ENCODE results near the gene SLC25A11. TPM values are rescaled to one million over a fixed set of nuclear protein-coding genes. Genes with fewer than 3 reads are reported as not detected.

The SLC25A11 gene
- total RNA-seq, 1 donor from 2014 or later: 208 TPM

- intact Hi-C loops (cut with DNase I): loop anchor here (2.0 kb wide), 1 partner anchor 17 kb away; the partner anchor contains the start of gene ENO3
- ATAC-seq (ENCODE audit: poor library complexity): peak; percentile 84
- DNase-seq: peak; percentile 96
Observed at GRCh38 chr17:4967539-4968485, 28.0 kb upstream of the SLC25A11 start, which contains the start of gene SPAG7. Gene SPAG7, minus strand, starts transcription at chr17:4967817. Its CDS starts 13 bp downstream, at chr17:4967804.

DNA sequence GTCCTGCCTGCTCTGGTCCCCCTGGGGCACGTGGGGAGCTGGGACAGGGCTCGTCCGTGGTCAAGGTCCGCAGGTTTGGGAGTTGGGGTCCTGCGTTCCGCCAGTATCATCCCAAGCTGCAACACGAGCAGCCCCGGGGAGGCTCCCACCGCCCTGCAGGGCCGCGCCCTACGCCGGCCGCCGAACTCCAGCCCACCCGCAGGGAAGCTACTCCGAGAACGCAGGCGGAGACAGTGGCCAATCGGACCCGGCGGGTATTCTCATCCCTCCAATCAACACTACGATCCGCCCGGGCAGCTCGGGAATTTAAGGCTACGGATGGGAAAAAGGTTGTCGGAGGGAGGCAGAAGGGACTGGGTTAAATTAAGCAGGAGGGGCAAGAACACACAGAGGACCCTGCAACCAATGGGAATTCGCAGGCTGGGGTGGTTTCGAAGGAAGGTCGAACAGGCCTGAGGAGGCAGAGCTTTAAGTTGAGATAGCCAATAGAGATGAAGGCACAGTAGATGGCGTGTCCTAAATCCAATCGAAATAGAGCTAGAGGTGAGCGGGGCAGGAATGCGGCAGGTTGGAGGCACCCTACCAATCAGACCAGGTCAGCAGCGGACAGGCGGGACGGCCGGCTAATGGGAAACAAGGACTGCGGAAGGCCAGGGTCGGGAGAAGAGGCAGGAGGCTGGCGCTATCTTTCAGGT is 27.1 kb upstream of the SLC25A11 start:
- intact Hi-C loops (cut with DNase I): loop anchor here (2.0 kb wide), 1 partner anchor 16 kb away; the partner anchor contains the start of gene ENO3
- DNase-seq (peak; percentile 99), ATAC-seq (ENCODE audit: poor library complexity) (peak; percentile 88)

- DNase-seq (no peak), ATAC-seq (ENCODE audit: poor library complexity) (no peak)
- intact Hi-C loops (cut with DNase I): no loop called here
Observed at GRCh38 chr17:4965311-4965986, 25.6 kb upstream of the SLC25A11 start.

DNA sequence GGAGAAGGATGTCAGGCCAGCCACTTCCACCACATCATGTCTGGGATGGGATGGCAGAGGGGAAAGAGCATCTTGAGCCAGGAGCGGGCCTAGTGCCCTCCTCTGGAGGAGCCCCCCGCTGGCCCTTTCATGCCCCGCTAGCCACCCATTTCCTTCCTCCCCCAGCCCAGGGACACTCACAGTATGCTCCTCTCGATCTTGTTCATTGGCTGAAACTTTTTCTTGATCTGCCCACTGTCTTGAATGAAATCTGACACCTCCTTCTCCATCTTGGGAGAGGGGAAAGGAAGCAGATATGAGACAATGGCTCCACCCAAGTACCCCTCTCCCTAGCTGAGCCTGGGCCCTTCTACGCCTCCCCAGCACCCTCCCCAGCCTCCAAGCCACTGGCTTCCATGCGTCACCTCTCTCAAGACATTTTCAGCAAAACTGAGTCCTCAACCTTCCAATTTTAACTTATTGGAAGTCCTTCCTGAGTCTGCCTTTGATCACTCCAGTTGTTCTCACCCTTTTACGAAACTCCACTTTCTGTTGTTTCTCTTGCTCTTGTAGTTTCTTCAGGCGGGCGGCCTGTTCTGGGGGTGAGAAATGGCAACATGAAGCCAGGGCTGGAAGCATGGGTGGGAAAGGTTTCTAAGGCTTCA is 20.6 kb upstream of the SLC25A11 start:
- ATAC-seq (ENCODE audit: poor library complexity) (no peak), DNase-seq (no peak)
- intact Hi-C loops (cut with DNase I): no loop called here

DNA sequence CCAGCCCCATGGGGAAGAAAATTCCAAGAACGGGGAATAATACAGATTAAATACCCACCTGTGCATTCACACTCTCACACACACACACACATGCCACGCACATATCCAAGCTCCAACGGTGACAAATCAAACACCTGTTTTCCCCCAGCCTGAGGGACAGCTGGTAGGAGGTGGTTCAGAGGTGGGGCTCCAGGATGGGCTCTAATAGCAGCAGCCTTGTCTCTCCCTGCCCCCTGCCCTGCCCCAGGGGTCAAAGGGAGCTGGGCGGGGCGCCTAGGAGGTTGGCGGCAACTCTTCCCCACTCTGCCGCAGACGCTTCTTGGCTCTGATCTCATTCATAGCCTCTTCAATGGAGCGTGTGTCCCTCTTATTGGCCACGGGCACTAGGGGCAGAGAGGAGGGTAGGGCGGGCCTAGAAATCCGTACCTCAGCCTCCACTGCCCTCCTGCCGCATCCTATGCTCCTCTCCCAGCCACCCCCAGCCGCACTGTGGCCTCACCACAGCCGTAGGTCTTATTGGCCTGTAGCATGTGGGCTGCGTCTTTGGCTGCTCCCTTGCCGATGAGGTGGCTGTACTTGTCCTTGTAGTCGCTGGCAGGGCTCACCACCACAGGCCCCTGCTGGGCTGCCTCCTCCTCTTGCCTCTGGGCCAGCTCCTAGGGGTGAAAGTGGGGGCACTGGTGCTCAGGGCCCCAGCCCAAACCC is 19.6 kb upstream of the SLC25A11 start:
- ATAC-seq (ENCODE audit: poor library complexity) (no peak), DNase-seq (no peak)
- intact Hi-C loops (cut with DNase I): no loop called here

DNA sequence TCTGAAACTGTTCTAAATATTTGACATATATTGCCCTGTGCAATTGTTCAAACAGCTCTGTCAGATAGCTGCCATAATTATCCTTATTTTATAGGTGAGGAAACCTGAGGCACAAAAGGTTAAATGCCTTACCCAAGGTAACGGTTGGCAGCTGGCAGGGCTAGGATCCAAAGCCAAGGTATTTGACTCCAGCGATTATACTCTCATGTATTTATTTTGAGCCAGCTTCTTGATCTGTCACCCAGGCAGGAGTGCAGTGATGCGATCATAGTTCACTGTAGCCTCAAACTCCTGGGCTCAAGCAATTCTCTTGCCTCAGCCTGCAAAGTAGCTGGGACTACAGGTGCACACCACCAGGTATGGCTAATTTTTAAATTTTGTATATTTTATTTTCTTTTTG is 18.3 kb upstream of the SLC25A11 start:
- DNase-seq (no peak), ATAC-seq (ENCODE audit: poor library complexity) (peak; percentile 54)
- intact Hi-C loops (cut with DNase I): no loop called here

DNA sequence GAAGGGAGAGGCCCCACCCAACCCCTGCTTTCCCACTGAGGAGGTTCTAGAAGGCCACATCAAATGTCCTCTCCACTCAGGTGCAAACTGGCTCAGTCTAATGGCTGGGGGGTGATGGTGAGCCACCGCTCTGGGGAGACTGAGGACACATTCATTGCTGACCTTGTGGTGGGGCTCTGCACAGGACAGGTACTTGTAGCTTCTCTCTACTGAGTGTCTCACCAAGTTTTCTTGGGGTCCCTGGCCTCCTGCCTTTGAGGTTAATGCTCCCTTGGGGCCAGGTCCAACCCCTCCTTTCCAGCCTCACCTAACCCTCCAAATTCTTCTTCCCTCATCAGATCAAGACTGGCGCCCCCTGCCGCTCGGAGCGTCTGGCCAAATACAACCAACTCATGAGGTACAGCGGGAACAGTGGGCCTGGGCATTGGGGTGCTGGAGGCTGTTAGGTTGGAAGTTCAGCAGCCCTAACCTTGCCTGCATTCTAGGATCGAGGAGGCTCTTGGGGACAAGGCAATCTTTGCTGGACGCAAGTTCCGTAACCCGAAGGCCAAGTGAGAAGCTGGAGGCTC is 16.7 kb upstream of the SLC25A11 start:
- ATAC-seq (ENCODE audit: poor library complexity): no peak
- intact Hi-C loops (cut with DNase I): no loop called here
- DNase-seq: peak; percentile 72

- ATAC-seq (ENCODE audit: poor library complexity): no peak
- intact Hi-C loops (cut with DNase I): no loop called here
- DNase-seq: no peak
Observed at GRCh38 chr17:4955091-4955490, 15.2 kb upstream of the SLC25A11 start.

DNA sequence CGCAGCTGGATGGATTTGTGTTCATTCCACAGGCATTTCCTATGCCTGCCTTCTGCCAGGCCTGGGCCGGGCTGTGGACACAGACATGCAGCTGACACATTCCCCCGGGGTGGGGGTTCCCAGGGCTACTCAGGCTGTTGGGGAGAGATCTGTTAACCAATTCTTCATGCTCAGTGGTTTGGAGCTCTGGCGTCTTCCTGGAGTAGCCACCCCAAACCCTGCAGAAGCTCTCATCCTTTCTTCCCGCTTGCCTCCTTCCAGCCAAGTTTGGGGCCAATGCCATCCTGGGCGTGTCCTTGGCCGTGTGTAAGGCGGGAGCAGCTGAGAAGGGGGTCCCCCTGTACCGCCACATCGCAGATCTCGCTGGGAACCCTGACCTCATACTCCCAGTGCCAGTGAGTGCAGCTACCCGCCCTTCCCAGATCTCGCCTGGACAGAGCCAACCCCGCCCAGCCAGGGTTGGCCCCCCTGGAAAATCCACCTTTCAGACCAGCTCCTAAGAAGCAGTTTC is 13.7 kb upstream of the SLC25A11 start:
- no peak for ATAC-seq (ENCODE audit: poor library complexity)
- intact Hi-C loops (cut with DNase I): no loop called here
- DNase-seq: no peak

DNA sequence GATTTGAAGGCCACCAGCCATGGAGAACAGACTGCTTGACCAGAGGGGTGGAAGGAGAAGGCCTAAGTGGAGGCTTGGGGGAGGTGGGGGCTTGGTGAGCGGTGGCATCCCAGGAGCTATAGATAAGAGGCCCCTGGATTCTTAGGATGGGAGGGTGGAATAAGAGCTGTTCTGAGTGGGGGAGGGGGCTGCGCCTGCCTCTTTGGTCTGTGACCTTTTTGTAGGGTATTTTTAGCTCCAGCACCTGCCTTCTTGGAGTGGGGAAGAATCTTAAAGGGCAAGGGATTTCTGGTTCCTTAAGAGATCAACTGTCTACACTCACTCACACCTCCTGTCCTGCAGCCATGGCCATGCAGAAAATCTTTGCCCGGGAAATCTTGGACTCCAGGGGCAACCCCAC is 11.6 kb upstream of the SLC25A11 start:
- DNase-seq: no peak
- ATAC-seq (ENCODE audit: poor library complexity): no peak
- intact Hi-C loops (cut with DNase I): loop anchor here (2.0 kb wide), 1 partner anchor 15 kb away; the partner anchor contains the start of gene SPAG7

DNA sequence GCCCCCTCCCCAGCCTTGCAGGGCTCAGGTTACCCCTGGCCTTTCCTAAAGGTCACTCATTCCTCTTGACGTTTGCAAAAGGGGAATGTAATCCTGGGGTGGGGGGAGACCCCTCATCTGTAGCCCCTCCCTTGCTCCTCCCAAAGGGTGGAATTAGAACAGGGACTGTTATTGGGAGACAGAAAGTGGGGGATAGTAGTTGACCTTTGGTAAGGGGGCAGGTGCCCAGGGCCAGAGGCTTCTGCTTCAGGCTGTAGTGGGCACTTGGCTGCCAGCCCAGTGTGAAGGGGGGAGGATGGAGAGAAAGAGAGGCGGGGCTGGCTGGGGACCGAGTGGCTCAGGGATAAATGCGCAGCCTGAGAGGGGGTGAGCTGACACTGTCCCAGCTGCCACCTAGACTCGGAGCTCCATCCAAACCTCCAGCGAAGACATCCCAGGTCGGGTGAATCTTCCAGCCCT is 10.9 kb upstream of the SLC25A11 start, which contains the start of gene ENO3:
Gene ENO3, plus strand, starts transcription at position 374 of the 459 bp plus-strand sequence. CDS start 711 bp downstream, outside the sequence.
- intact Hi-C loops (cut with DNase I): loop anchor here (2.0 kb wide), 1 partner anchor 16 kb away; the partner anchor contains the start of gene SPAG7
- DNase-seq: peak; percentile 66
- no peak for ATAC-seq (ENCODE audit: poor library complexity)

DNA sequence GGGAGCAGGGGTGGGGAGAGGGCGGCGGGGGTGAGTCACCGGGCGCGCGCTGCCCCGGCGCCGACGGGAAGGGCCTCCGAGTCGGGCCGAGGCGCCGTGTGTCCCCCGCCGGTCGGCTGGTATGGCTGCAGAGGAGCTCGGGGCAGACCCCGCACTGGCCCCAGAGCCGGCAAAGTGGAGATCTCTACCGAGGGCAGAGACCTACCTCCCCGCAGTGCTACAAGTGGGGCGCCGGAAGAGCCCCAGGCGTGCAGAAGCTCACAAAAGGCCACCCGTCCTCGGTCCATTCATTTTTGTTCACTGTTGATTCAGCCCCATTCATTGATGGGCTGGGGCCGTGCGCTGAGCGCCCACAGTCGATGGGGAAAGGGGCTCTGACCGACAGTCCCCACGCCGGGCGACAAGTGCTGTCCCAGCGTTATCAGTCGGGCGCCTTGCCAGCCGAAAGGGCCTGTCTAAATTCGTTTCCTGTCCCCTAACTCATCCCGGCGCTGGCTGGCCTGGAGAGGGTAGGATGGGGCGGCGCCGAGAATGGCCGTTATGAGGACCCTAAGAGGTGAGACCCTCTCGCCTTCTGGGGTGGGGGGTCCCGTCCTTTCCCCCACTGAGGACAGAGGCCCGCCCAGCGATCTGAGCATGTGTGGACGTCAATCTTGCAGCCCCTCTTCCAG is 10.4 kb upstream of the SLC25A11 start:
- DNase-seq (peak; percentile 87), ATAC-seq (ENCODE audit: poor library complexity) (peak; percentile 1)
- intact Hi-C loops (cut with DNase I): loop anchor here (2.0 kb wide), 1 partner anchor 17 kb away; the partner anchor contains the start of gene SPAG7

DNA sequence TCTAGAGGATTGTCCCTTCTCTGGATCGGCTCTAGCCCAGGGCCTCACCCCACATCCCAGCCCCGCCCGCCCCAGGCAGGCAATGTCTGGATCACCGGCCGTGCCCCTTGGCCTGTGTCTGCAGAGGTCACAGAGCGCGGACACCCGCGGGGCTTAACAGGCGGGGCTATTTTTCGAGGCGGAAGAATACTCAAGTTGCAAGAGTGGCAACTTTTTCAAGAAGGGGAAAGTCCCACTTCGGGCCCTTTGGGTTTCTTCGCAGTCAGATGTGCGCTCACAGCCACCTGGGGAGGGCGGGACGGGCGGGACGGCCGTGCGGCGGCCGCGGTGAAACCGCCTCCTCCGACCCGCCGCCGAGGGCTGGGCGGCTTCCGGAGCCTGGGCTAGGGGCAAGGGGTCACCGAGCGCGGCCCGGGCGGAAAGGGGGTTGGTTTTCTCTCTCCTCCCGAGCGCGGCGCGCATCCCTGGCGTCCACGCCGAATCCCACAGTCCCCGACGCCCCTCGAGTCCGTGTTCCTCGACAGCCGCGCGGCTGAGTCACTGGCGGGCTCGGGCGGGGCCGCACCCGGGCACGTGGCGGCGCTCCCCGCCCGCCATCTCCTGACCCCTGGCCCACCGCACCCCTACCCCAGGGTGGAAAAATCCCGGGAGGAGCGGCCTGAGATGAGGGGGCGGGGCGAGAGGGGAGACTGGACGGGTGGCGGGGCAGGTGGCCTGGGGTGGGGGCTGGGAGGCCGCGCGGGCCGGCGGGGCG is 9.7 kb upstream of the SLC25A11 start:
- DNase-seq (peak; percentile 85), ATAC-seq (ENCODE audit: poor library complexity) (peak; percentile 32)
- intact Hi-C loops (cut with DNase I): loop anchor here (2.0 kb wide), 1 partner anchor 17 kb away; the partner anchor contains the start of gene SPAG7

DNA sequence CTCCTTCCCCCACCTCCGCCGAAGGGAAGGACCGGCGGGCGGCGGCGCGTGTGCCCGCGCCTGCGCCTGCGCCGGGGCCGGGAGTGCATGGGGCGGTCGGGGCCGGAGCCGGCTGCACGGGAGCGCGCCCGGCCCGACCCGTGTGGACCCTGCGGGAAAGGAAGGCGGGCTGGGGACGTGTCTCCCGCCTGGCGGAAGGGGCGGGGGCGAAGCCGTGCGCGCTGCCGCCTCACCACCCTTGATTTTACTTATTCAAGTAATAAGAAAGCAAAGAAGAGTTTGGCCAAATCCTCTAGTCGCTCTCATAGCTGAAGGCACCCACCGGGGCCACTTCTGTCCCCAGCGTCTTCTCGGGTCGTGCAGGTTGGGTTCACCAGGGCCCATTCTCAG is 9.1 kb upstream of the SLC25A11 start:
- intact Hi-C loops (cut with DNase I): no loop called here
- peak; percentile 91 for DNase-seq
- peak; percentile 84 for ATAC-seq (ENCODE audit: poor library complexity)

- ATAC-seq (ENCODE audit: poor library complexity) (peak; percentile 80), DNase-seq (peak; percentile 94)
- intact Hi-C loops (cut with DNase I): no loop called here
Observed at GRCh38 chr17:4948166-4948930, 8.5 kb upstream of the SLC25A11 start, which contains the start of gene PFN1. Gene PFN1, minus strand, starts transcription at chr17:4948530. Its CDS starts 136 bp downstream, at chr17:4948394.
